Astrocyte of the spinal cord (primary cell): ENCODE results near the gene UBD.

Source experiments
- DNase-seq: peaks from one replicate; pipeline ENCODE4 v3.0.0; 2011; ENCODE audit warnings: low read depth, low spot score
- H3K4me3 ChIP-seq: 2 replicates; pipeline ENCODE4 v1.5.1; 2011; ENCODE audit warnings: low read depth, mild to moderate bottlenecking, low read length, moderate library complexity
- CTCF ChIP-seq: IDR thresholded peaks from 2 replicates; pipeline ENCODE4 v1.5.1; 2012; ENCODE audit warnings: low read depth, mild to moderate bottlenecking, low read length, inconsistent platforms
- in situ Hi-C: cut with HindIII; loops from 2 replicates; pipeline ENCODE4 v1.10.0; 2017; ENCODE audit warnings: low sequenced_read_pairs

UBD gene

GRCh38 chr6:29519291-29520010, 40.1 kb downstream of the UBD start:
- no peak for DNase-seq
- in situ Hi-C loops, result no loop called here
- no peak overlapping the region for H3K4me3 ChIP-seq
- TF ChIP-seq CTCF, result no peak

GRCh38 chr6:29517728-29518440, 41.6 kb downstream of the UBD start:
- H3K4me3 ChIP-seq, result no peak overlapping the region
- DNase-seq, result no peak
- no peak for TF ChIP-seq CTCF
- in situ Hi-C loops, result no loop called here

GRCh38 chr6:29517245-29517644, 42.3 kb downstream of the UBD start:
- no peak for DNase-seq
- no peak overlapping the region for H3K4me3 ChIP-seq
- no peak for TF ChIP-seq CTCF
- in situ Hi-C loops, result no loop called here

GRCh38 chr6:29516108-29516507, 43.4 kb downstream of the UBD start:
- no peak overlapping the region for H3K4me3 ChIP-seq
- in situ Hi-C loops, result no loop called here
- no peak for TF ChIP-seq CTCF
- DNase-seq, result peak; percentile 87

- in situ Hi-C loops, result no loop called here
- no peak for TF ChIP-seq CTCF
- no peak overlapping the region for H3K4me3 ChIP-seq
These were observed 48.7 kb downstream of the UBD start for GRCh38 chr6:29510746-29511300.

GRCh38 chr6:29510202-29510601, 49.3 kb downstream of the UBD start:
- H3K4me3 ChIP-seq, result no peak overlapping the region
- peak; percentile 3 for DNase-seq
- no peak for TF ChIP-seq CTCF
- in situ Hi-C loops, result no loop called here

More at GRCh38 chr6:29510746-29511300, 48.7 kb downstream of the UBD start:
- DNase-seq, result no peak
